WTC11 (cell line): ENCODE results near the gene NAT9. TPM values are rescaled to one million over a fixed set of nuclear protein-coding genes. Genes with fewer than 3 reads are reported as not detected.

Experiments used
- ATAC-seq: fragments of 200-7000 bp; cut with Tn5 transposase; 2 replicates; pipeline ENCODE4 v1.10.0; 2021; ENCODE audit warnings: mild to moderate bottlenecking, moderate library complexity
- CTCF ChIA-PET: fragments of 300-600 bp; sonication (Branson Sonifier 250); formaldehyde crosslinking; loops from one replicate; lab custom pipeline; 2021; ENCODE audit warnings: antibody characterized with exemption; lab: Charles Lee
- POLR2A ChIA-PET: fragments of 350-600 bp; sonication (Branson Sonifier 250); formaldehyde crosslinking; loops from one replicate; lab custom pipeline; 2021; ENCODE audit warnings: antibody characterized with exemption; lab: Charles Lee
- DNase-seq: peaks from one replicate; pipeline ENCODE4 v3.0.0; 2021; ENCODE audit warnings: low spot score
- H3K27ac Mint-ChIP-seq: 2 replicates; pipeline ENCODE4 v1.8.0; 2021; ENCODE audit warnings: mixed read lengths
- H3K27me3 Mint-ChIP-seq: 2 replicates; pipeline ENCODE4 v1.8.0; 2021; ENCODE audit warnings: low read depth, mild to moderate bottlenecking, moderate library complexity, mixed read lengths
- H3K36me3 Mint-ChIP-seq: 2 replicates; pipeline ENCODE4 v1.8.0; 2021; ENCODE audit warnings: mixed read lengths
- H3K4me1 Mint-ChIP-seq: 2 replicates; pipeline ENCODE4 v1.8.0; 2022; ENCODE audit warnings: mixed read lengths
- H3K4me3 Mint-ChIP-seq: 2 replicates; pipeline ENCODE4 v1.8.0; 2021; ENCODE audit warnings: mild to moderate bottlenecking, moderate library complexity, mixed read lengths
- H3K9me3 Mint-ChIP-seq: 2 replicates; pipeline ENCODE4 v1.8.0; 2021; ENCODE audit warnings: mixed read lengths
- AR ChIP-seq: fragments of 250-450 bp; sonication (Bioruptor Pico); IDR thresholded peaks from 2 replicates; pipeline ENCODE4 v1.9.0; 2021; ENCODE audit warnings: mild to moderate bottlenecking
- CREB1 ChIP-seq: sonication (generic); formaldehyde crosslinking; IDR thresholded peaks from 2 replicates; pipeline ENCODE4 v1.8.0; 2023; ENCODE audit warnings: mild to moderate bottlenecking, missing genetic modification reagents
- CTCF ChIP-seq: fragments of 200-600 bp; IDR thresholded peaks from 2 replicates; pipeline ENCODE4 v1.8.0; 2022; ENCODE audit warnings: antibody characterized with exemption
- E2F4 ChIP-seq: sonication (generic); formaldehyde crosslinking; IDR thresholded peaks from 2 replicates; pipeline ENCODE4 v1.8.1; 2022; ENCODE audit warnings: low read depth, mild to moderate bottlenecking, moderate library complexity, missing genetic modification reagents, borderline replicate concordance
- EMX1 ChIP-seq: fragments of 250-450 bp; sonication (Bioruptor Pico); IDR thresholded peaks from 2 replicates; pipeline ENCODE4 v1.8.0; 2021; ENCODE audit warnings: mild to moderate bottlenecking
- FOXP4 ChIP-seq: sonication (generic); formaldehyde crosslinking; IDR thresholded peaks from 2 replicates; pipeline ENCODE4 v1.8.0; 2022; ENCODE audit warnings: mild to moderate bottlenecking, missing genetic modification reagents
- GRHL2 ChIP-seq: fragments of 250-450 bp; sonication (Bioruptor Pico); IDR thresholded peaks from 2 replicates; pipeline ENCODE4 v1.8.0; 2022; ENCODE audit warnings: mild to moderate bottlenecking, moderate library complexity; ENCODE audit not compliant: insufficient replicate concordance, severe bottlenecking
- MYBL2 ChIP-seq: sonication (generic); formaldehyde crosslinking; IDR thresholded peaks from 2 replicates; pipeline ENCODE4 v1.8.1; 2023; ENCODE audit warnings: mild to moderate bottlenecking, moderate library complexity, missing genetic modification reagents
- NR1H2 ChIP-seq: sonication (generic); formaldehyde crosslinking; IDR thresholded peaks from 2 replicates; pipeline ENCODE4 v1.9.0; 2021; ENCODE audit warnings: mild to moderate bottlenecking, moderate library complexity, missing genetic modification reagents
- PRDM15 ChIP-seq: sonication (generic); formaldehyde crosslinking; IDR thresholded peaks from 2 replicates; pipeline ENCODE4 v1.8.0; 2022; ENCODE audit warnings: missing genetic modification reagents
- RORB ChIP-seq: fragments of 250-450 bp; sonication (Bioruptor Pico); IDR thresholded peaks from 2 replicates; pipeline ENCODE4 v1.9.0; 2021; ENCODE audit warnings: mild to moderate bottlenecking
- SOX15 ChIP-seq: fragments of 250-450 bp; sonication (Bioruptor Pico); IDR thresholded peaks from 2 replicates; pipeline ENCODE4 v1.9.0; 2021; ENCODE audit warnings: mild to moderate bottlenecking
- TEAD1 ChIP-seq: sonication (generic); formaldehyde crosslinking; IDR thresholded peaks from 2 replicates; pipeline ENCODE4 v1.8.0; 2022; ENCODE audit warnings: mild to moderate bottlenecking, missing genetic modification reagents
- ZBTB21 ChIP-seq: sonication (generic); formaldehyde crosslinking; IDR thresholded peaks from 2 replicates; pipeline ENCODE4 v1.8.1; 2023; ENCODE audit warnings: mild to moderate bottlenecking, missing genetic modification reagents, borderline replicate concordance
- ZNF138 ChIP-seq: sonication (generic); formaldehyde crosslinking; conservative IDR thresholded peaks from 2 replicates; pipeline ENCODE4 v1.8.1; 2022; ENCODE audit warnings: mild to moderate bottlenecking, moderate library complexity, missing genetic modification reagents
- ZNF416 ChIP-seq: fragments of 250-450 bp; sonication (Bioruptor Pico); IDR thresholded peaks from 2 replicates; pipeline ENCODE4 v1.9.0; 2021; ENCODE audit warnings: mild to moderate bottlenecking, inconsistent platforms
- ZNF425 ChIP-seq: fragments of 250-450 bp; sonication (Bioruptor Pico); conservative IDR thresholded peaks from 2 replicates; pipeline ENCODE4 v1.9.0; 2021; ENCODE audit warnings: mild to moderate bottlenecking
- ZSCAN18 ChIP-seq: fragments of 250-450 bp; sonication (Bioruptor Pico); IDR thresholded peaks from 2 replicates; pipeline ENCODE4 v2.1.2; 2022; ENCODE audit warnings: mild to moderate bottlenecking, moderate library complexity
- total RNA-seq: library from RNA; stranded (reverse); gene quantifications from 3 replicates; pipeline ENCODE4 v1.2.3, GENCODE V29; 2021

NAT9 gene
- total RNA-seq, 1 experiment from 2014 or later: 67.1 TPM

- no peak for TF ChIP-seq MYBL2 (CRISPR knock-in tag)
- TF ChIP-seq ZSCAN18 (CRISPR knock-in tag): no peak
- TF ChIP-seq GRHL2 (CRISPR knock-in tag): no peak
- TF ChIP-seq ZNF425 (CRISPR knock-in tag): no peak
- no peak for TF ChIP-seq EMX1 (CRISPR knock-in tag)
- no peak for TF ChIP-seq CTCF
Measured at GRCh38 chr17:74767111-74767516, 9.0 kb downstream of the NAT9 start (continued).

- CTCF ChIA-PET: interaction anchor here (2.3 to 12.0 kb wide), 2 partner anchors 20 to 29 kb away, joined by 6 to 262 read pairs; partner anchors contain the start of gene RAB37
- no peak for DNase-seq
- no peaks in the 10 kb centered on the region for H3K9me3 Mint-ChIP-seq
Measured at GRCh38 chr17:74766413-74766812, 9.7 kb downstream of the NAT9 start.

More at GRCh38 chr17:74766413-74766812, 9.7 kb downstream of the NAT9 start:
- H3K4me3 Mint-ChIP-seq: no peak overlapping the region
- POLR2A ChIA-PET: no interaction called here
- no peak overlapping the region for H3K27ac Mint-ChIP-seq
- no peaks in the 10 kb centered on the region for H3K27me3 Mint-ChIP-seq
- H3K36me3 Mint-ChIP-seq: peaks cover 22% of the 10 kb centered on the region
- no peak for TF ChIP-seq PRDM15
- no peak for TF ChIP-seq FOXP4 (CRISPR knock-in tag)
- TF ChIP-seq GRHL2 (CRISPR knock-in tag): no peak
- no peak for TF ChIP-seq AR (CRISPR knock-in tag)
- no peak for TF ChIP-seq ZBTB21 (CRISPR knock-in tag)
- TF ChIP-seq NR1H2 (CRISPR knock-in tag): no peak
- TF ChIP-seq TEAD1 (CRISPR knock-in tag): no peak
- no peak for TF ChIP-seq RORB (CRISPR knock-in tag)
- TF ChIP-seq ZNF416 (CRISPR knock-in tag): no peak
- TF ChIP-seq CREB1 (CRISPR knock-in tag): no peak
- TF ChIP-seq SOX15 (CRISPR knock-in tag): no peak
- TF ChIP-seq E2F4: no peak
- TF ChIP-seq ZNF138: no peak
- no peak for ATAC-seq
- H3K4me1 Mint-ChIP-seq: peaks cover 11% of the 10 kb centered on the region
